HG03066 (cell line): ENCODE data around the gene ASTL.

ENCODE experiments used
- ATAC-seq: cut with Tn5 transposase; IDR thresholded peaks from one replicate; pipeline ENCODE4 v1.9.1; 2021; ENCODE audit warnings: low read depth; ENCODE audit not compliant: unreplicated experiment

ASTL gene

GRCh38 chr2:96131152-96131812, 7.0 kb downstream of the ASTL start:
- ATAC-seq = no peak

- no peak for ATAC-seq
Measured at GRCh38 chr2:96130483-96130882, 7.8 kb downstream of the ASTL start.

- ATAC-seq = no peak
Measured at GRCh38 chr2:96129528-96130120, 8.7 kb downstream of the ASTL start.

- ATAC-seq = no peak
Measured at GRCh38 chr2:96128456-96128855, 9.8 kb downstream of the ASTL start.

GRCh38 chr2:96124406-96125265, 13.7 kb downstream of the ASTL start:
- ATAC-seq = no peak

GRCh38 chr2:96123936-96124335, 14.4 kb downstream of the ASTL start:
- ATAC-seq = no peak

- ATAC-seq = no peak
Measured at GRCh38 chr2:96123290-96123689, 15.0 kb downstream of the ASTL start.

- ATAC-seq = no peak
Measured at GRCh38 chr2:96122391-96122790, 15.9 kb downstream of the ASTL start.

- ATAC-seq = no peak
Measured at GRCh38 chr2:96121414-96121813, 16.9 kb downstream of the ASTL start.

GRCh38 chr2:96120991-96121390, 17.3 kb downstream of the ASTL start:
- ATAC-seq = no peak

- ATAC-seq = no peak
Measured at GRCh38 chr2:96120091-96120720, 18.1 kb downstream of the ASTL start.

GRCh38 chr2:96119389-96119751, 18.9 kb downstream of the ASTL start:
- no peak for ATAC-seq

GRCh38 chr2:96118698-96119388, 19.5 kb downstream of the ASTL start:
- no peak for ATAC-seq

- no peak for ATAC-seq
Measured at GRCh38 chr2:96117701-96118588, 20.4 kb downstream of the ASTL start.

- peak; percentile 51 for ATAC-seq
Measured at GRCh38 chr2:96116879-96117533, 21.3 kb downstream of the ASTL start.

GRCh38 chr2:96116424-96116878, 21.9 kb downstream of the ASTL start, which contains the start of gene ADRA2B:
Gene ADRA2B, minus strand, starts transcription at chr2:96116571. Its CDS starts 422 bp downstream, at chr2:96116149.
- peak; percentile 32 for ATAC-seq

GRCh38 chr2:96115631-96116423, 22.5 kb downstream of the ASTL start:
- no peak for ATAC-seq

- no peak for ATAC-seq
Measured at GRCh38 chr2:96114903-96115581, 23.3 kb downstream of the ASTL start.
